Measurements from ENCODE around the gene SHOC2. TPM values are rescaled to one million over a fixed set of nuclear protein-coding genes. Genes with fewer than 3 reads are reported as not detected.

Gene SHOC2
- total and polyA plus RNA-seq, 2 of the 13 experiments (the other 11 are each of a cell fraction or from before 2014, with no cell fraction given) = 8.6 to 25.5 TPM

DNA sequence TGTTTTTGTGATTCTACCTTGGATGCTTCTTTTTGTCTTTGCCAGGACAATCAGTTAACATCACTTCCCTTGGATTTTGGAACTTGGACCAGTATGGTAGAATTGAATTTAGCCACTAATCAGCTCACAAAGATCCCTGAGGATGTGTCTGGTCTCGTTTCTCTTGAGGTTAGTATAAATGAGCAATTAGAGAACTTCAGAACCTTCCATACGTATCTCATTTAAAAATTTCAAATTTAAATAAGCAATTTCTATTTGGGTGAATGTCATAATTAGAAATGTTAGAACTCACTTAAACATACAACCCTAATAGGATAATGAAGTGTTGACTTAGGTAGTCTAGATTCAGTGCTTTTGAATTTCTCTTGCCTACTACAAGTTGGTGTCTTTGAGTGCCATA, 88.1 kb downstream of the SHOC2 start:
- Histone ChIP-seq H3K36me3 (replicated peaks in 1 of 2; ENCODE audit: control insufficient read depth in 1 of 2, insufficient read depth in 2 of 2, low read length in 2 of 2) (peaks cover 4 to 30% of the 10 kb centered on the region in 2 experiments), H3K27me3 (ENCODE audit: control insufficient read depth in 1 of 2, insufficient read depth in 2 of 2, low read length in 2 of 2) (no peaks in the 10 kb centered on the region), H3K4me2 (ENCODE audit: low read depth, low read length) (no peak overlapping the region), H3K79me2 (ENCODE audit: insufficient read depth, low read length) (no peaks in the 10 kb centered on the region), H3K4me3 (replicated peaks in 1 of 3; ENCODE audit: insufficient read depth in 1 of 3, low read depth in 2 of 3, low read length in 3 of 3) (no peak overlapping the region), H3K4me1 (ENCODE audit: insufficient read depth, low read length) (no peaks in the 10 kb centered on the region), H2AFZ (ENCODE audit: low read length) (no peak overlapping the region), H3K9ac (ENCODE audit: insufficient read depth, low read depth, low read length) (no peak overlapping the region), H3K27ac (ENCODE audit: extremely low read length, insufficient read depth, low read length) (no peak overlapping the region), H3K9me3 (ENCODE audit: low read length) (no peaks in the 10 kb centered on the region), H4K20me1 (ENCODE audit: insufficient read depth, low read length) (no peaks in the 10 kb centered on the region)
- 97% methylated on average over 2 of the region's 2 CpGs for WGBS (ENCODE audit: low lambda C conversion rate)
- no peak for TF ChIP-seq ZNF883 (CRISPR knock-in tag; IDR thresholded peaks at IDR 0.05; ENCODE audit: not compliant biosample characterization)
- no peak for TF ChIP-seq GPN1 (CRISPR knock-in tag; IDR thresholded peaks at IDR 0.05; ENCODE audit: borderline replicate concordance)
- no peak for TF ChIP-seq FIP1L1 (IDR thresholded peaks at IDR 0.05; ENCODE audit: borderline replicate concordance, insufficient read depth, low read depth, low read length)
- no peak for TF ChIP-seq DNMT3B (CRISPR knock-in tag; conservative IDR thresholded peaks at IDR 0.05)
- no peak for TF ChIP-seq ARNT2 (CRISPR knock-in tag; IDR thresholded peaks at IDR 0.05; ENCODE audit: low read depth)
- ATAC-seq (no peak), DNase-seq (ENCODE audit: low spot score) (no peak), FAIRE-seq (no peak)
- in situ Hi-C loops (cut with HindIII; ENCODE audit: extremely low pct_ligation_motif_present, low pct_unique_long_range_greater_than_20kb) = no loop called here
- CTCF ChIA-PET (ENCODE audit: low intra/inter-chr PET ratio, low total read pairs) = no interaction called here
- POLR2A ChIA-PET = no interaction called here
- intact Hi-C loops (cut with micrococcal nuclease; ENCODE audit: unreplicated experiment) = no loop called here
- BruUV-seq (replicated peaks) = no TSS peak

DNA sequence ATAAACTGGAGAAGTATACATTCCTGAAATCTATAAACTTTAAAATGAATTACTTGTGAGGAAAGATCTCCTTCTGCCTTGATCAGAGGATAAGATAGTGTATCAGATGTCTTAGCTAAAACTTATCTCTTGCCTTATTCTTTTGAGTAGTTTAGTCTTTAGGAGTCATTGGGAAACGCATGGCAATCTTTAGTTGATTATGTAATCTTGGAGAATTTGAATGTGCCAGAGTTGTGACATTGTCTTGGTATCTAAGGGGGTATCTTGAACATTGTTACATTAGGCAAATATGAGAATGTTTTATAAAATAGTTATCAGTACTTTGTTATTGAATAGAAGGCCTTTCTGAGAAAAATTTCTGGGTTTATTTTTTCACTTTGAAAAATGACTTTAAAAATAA, 95.8 kb downstream of the SHOC2 start:
- no peaks in the 10 kb centered on the region for H3K27me3 ChIP-seq (ENCODE audit: control insufficient read depth in 1 of 2, insufficient read depth in 2 of 2, low read length in 2 of 2)
- H3K36me3 ChIP-seq (replicated peaks in 1 of 2; ENCODE audit: control insufficient read depth in 1 of 2, insufficient read depth in 2 of 2, low read length in 2 of 2) = peaks cover 1 to 6% of the 10 kb centered on the region in 2 experiments; a peak in 3 of 5 replicates
- H4K20me1 ChIP-seq (ENCODE audit: insufficient read depth, low read length) = no peaks in the 10 kb centered on the region
- ChIA-PET POLR2A (no interaction called here), CTCF (ENCODE audit: low intra/inter-chr PET ratio, low total read pairs) (no interaction called here)
- FAIRE-seq = no peak
- no peak for DNase-seq (ENCODE audit: low spot score)
- no peak overlapping the region for H3K27ac ChIP-seq (ENCODE audit: extremely low read length, insufficient read depth, low read length)
- no TSS peak for BruUV-seq (replicated peaks)
- no peaks in the 10 kb centered on the region for H3K79me2 ChIP-seq (ENCODE audit: insufficient read depth, low read length)
- no peaks in the 10 kb centered on the region for H3K9me3 ChIP-seq (ENCODE audit: low read length)
- no peak overlapping the region for H2AFZ ChIP-seq (ENCODE audit: low read length)
- H3K4me1 ChIP-seq (ENCODE audit: insufficient read depth, low read length) = no peaks in the 10 kb centered on the region
- no peak overlapping the region for H3K9ac ChIP-seq (ENCODE audit: insufficient read depth, low read depth, low read length)
- intact Hi-C loops (cut with micrococcal nuclease; ENCODE audit: unreplicated experiment) = no loop called here
- ATAC-seq = no peak
- H3K4me3 ChIP-seq (replicated peaks in 1 of 3; ENCODE audit: insufficient read depth in 1 of 3, low read depth in 2 of 3, low read length in 3 of 3) = no peak overlapping the region
- H3K4me2 ChIP-seq (ENCODE audit: low read depth, low read length) = no peak overlapping the region
- in situ Hi-C loops (cut with HindIII; ENCODE audit: extremely low pct_ligation_motif_present, low pct_unique_long_range_greater_than_20kb) = no loop called here
- 100% methylated on average over 1 of the region's 1 CpG for WGBS (ENCODE audit: low lambda C conversion rate)
- no peak for TF ChIP-seq ZNF432 (CRISPR knock-in tag; IDR thresholded peaks at IDR 0.05; ENCODE audit: borderline replicate concordance)
- no peak for TF ChIP-seq FOSL2 (CRISPR knock-in tag; IDR thresholded peaks at IDR 0.05)
- no peak for TF ChIP-seq ZNF615 (CRISPR knock-in tag; IDR thresholded peaks at IDR 0.05; ENCODE audit: borderline replicate concordance)
- TF ChIP-seq RBM22 (optimal IDR thresholded peaks at IDR 0.05; ENCODE audit: low read length) = no peak
- no peak for TF ChIP-seq SIN3B (IDR thresholded peaks at IDR 0.05; ENCODE audit: low read length)
- no peak for TF ChIP-seq ZNF12 (CRISPR knock-in tag; IDR thresholded peaks at IDR 0.05)
- TF ChIP-seq, protein P1, sequence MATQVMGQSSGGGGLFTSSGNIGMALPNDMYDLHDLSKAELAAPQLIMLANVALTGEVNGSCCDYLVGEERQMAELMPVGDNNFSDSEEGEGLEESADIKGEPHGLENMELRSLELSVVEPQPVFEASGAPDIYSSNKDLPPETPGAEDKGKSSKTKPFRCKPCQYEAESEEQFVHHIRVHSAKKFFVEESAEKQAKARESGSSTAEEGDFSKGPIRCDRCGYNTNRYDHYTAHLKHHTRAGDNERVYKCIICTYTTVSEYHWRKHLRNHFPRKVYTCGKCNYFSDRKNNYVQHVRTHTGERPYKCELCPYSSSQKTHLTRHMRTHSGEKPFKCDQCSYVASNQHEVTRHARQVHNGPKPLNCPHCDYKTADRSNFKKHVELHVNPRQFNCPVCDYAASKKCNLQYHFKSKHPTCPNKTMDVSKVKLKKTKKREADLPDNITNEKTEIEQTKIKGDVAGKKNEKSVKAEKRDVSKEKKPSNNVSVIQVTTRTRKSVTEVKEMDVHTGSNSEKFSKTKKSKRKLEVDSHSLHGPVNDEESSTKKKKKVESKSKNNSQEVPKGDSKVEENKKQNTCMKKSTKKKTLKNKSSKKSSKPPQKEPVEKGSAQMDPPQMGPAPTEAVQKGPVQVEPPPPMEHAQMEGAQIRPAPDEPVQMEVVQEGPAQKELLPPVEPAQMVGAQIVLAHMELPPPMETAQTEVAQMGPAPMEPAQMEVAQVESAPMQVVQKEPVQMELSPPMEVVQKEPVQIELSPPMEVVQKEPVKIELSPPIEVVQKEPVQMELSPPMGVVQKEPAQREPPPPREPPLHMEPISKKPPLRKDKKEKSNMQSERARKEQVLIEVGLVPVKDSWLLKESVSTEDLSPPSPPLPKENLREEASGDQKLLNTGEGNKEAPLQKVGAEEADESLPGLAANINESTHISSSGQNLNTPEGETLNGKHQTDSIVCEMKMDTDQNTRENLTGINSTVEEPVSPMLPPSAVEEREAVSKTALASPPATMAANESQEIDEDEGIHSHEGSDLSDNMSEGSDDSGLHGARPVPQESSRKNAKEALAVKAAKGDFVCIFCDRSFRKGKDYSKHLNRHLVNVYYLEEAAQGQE (IDR thresholded peaks at IDR 0.05; ENCODE audit: borderline replicate concordance in 1 of 2, low read depth in 1 of 2, low read length in 2 of 2) = no peak
- no peak for TF ChIP-seq ZNF556 (CRISPR knock-in tag; IDR thresholded peaks at IDR 0.05; ENCODE audit: borderline replicate concordance)
- TF ChIP-seq ZNF263 (CRISPR knock-in tag; IDR thresholded peaks at IDR 0.05) = no peak
- no peak for TF ChIP-seq GATA4 (IDR thresholded peaks at IDR 0.05; ENCODE audit: borderline replicate concordance, low read depth)
